GM13977 (cell line): Measurements from ENCODE around the gene PDE2A.
A peak's percentile ranks its signal among the peaks of the same experiment; 100 is the strongest.

Experiments
- DNase-seq: peaks from one replicate; pipeline ENCODE4 v3.0.0; 2012; ENCODE audit warnings: low spot score
- CTCF ChIP-seq: IDR thresholded peaks from 2 replicates; pipeline ENCODE4 v1.5.1; 2012; ENCODE audit warnings: mild to moderate bottlenecking, control low read depth; ENCODE audit not compliant: insufficient read depth; ENCODE audit errors: extremely low read depth, missing control alignments
- in situ Hi-C: fragments of 300-500 bp; cut with MboI; formaldehyde crosslinking; loops from one replicate; pipeline ENCODE4 v1.12.0; 2022; ENCODE audit warnings: low sequenced_read_pairs, low pct_unique_long_range_greater_than_20kb, mixed read lengths, inconsistent platforms; ENCODE audit not compliant: unreplicated experiment

Gene PDE2A

GRCh38 chr11:72668629-72669347, 5.4 kb downstream of the PDE2A start:
- peak; percentile 92 for DNase-seq
- TF ChIP-seq CTCF = no peak
- in situ Hi-C loops = no loop called here

GRCh38 chr11:72665911-72666472, 8.2 kb downstream of the PDE2A start:
- no peak for DNase-seq
- in situ Hi-C loops = no loop called here
- TF ChIP-seq CTCF = no peak

DNA sequence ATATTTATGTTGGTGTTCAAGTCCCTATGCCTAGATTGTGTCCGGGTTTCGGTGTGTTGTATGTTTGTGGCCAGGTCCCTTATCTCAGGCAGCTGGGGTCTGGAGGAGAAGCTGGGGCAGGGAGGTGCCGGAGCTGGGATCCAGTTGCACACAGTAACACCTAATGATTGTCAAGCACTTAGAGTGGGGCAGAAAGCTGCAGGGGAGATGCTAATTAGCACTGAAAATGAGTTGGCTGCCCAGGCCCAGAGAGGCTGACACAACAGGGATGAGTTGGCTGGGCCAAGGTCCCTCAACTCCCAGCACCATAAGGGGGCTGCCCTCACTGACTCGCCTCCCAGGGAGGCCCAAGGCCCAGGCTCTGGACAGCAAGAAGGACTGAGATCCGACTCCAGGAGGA, 12.2 kb downstream of the PDE2A start:
- no peak for DNase-seq
- TF ChIP-seq CTCF = no peak
- in situ Hi-C loops = no loop called here

GRCh38 chr11:72661486-72661885, 12.7 kb downstream of the PDE2A start:
- in situ Hi-C loops = no loop called here
- TF ChIP-seq CTCF = no peak
- DNase-seq = no peak

DNA sequence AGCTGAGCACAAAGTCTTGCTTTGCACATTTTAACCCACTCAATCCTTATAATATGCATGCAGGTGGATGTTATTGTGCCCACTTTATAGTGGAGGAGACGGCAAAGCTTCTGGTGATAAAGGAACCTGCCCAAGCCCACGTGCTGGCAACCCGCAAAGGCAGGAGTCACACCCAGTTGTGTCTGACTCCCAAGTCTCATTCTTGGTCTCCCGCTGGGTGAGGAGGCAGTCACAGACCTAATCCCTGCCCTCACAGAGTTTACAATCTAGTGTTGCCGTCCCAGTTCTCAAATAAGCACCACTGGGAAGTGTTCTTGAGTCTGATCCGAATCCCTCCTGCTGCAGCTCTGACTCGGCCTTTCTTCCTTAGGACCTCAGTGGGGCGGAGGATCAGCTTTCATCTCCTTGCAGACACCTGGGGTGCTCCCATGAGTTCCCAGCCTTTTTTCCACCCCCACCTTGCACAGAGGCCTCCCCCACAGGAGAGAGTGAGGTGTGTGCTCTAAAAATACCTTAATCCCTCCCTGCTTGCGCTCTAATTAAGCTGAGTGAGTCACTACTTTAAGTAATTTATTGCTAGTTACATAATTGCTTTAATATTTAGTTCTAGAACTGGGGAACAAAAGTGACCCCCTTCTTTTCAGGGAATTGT, 15.1 kb downstream of the PDE2A start:
- TF ChIP-seq CTCF = no peak
- DNase-seq = no peak
- in situ Hi-C loops = no loop called here

DNA sequence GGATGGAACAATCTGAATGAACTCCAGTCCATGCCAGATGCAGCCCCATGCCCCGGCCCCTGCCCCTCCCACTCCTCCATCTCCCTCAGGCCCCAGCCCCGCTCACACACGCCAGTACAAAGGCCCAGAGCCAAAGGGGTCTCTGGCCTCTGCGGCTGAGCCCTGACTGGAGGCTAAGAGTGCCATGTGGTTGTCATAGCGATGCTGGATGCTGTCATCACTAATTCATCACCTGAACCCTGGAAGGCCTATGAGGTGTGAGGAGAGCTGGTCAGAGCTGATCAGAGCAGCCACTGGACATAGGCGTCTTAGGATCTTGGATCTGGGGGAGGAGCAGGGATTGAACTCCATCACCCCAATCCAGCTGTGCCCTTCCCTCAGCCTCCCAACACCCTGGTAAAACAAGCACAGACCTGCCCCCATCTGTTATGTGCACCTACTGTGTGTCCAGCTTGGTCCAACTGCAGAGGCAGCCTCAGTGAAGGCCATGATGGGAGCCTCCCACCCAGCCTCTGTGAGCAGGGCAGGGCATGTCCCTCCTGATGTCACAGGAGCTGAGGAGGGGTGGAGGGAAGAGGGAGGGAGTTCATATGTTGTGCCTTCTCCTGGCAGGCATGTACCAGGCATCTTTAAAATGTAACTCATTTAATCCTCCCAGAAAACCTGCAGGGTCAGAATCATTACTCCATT, 16.7 kb downstream of the PDE2A start:
- DNase-seq = no peak
- in situ Hi-C loops = no loop called here
- TF ChIP-seq CTCF = no peak
